Fibroblast of lung (primary cell): ENCODE results near the gene SEC22A.

Experiments used
- EZH2 ChIP-seq: IDR thresholded peaks from 2 replicates; pipeline ENCODE4 v1.5.1; 2012; ENCODE audit warnings: low read length, control low read depth, mild to moderate bottlenecking; ENCODE audit errors: missing control alignments
- TF ChIP-seq, protein P1 (sequence below), 2 donors: IDR thresholded peaks in 1 of 2; conservative IDR thresholded peaks in 1 of 2; 1 replicate in 1 of 2; 2 replicates in 1 of 2; pipeline ENCODE4 v1.5.1; 2011 to 2012; ENCODE audit warnings: low read length in 2 of 2, control low read depth in 1 of 2, inconsistent platforms in 1 of 2, low read depth in 1 of 2, mild to moderate bottlenecking in 1 of 2

DNA sequence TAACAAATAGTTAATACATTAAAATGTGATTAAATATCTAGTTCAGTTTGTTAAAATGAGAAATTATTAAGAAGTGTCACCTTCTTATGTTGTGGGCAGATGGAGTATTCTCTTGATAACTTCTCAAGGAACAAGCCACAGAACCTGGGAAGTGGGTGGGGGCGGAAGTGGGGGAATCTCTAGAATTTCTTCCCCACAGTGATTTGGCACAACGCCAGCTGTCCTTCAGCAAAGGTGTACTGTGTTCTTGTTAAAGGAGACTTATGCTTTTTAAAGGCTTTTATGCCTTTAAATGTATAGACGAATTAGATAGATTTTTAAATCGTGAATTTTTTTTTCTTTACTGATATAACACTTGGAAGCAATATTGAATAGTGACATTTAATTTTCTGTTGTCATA lies 42.4 kb downstream of the SEC22A start:
- TF ChIP-seq, protein P1, sequence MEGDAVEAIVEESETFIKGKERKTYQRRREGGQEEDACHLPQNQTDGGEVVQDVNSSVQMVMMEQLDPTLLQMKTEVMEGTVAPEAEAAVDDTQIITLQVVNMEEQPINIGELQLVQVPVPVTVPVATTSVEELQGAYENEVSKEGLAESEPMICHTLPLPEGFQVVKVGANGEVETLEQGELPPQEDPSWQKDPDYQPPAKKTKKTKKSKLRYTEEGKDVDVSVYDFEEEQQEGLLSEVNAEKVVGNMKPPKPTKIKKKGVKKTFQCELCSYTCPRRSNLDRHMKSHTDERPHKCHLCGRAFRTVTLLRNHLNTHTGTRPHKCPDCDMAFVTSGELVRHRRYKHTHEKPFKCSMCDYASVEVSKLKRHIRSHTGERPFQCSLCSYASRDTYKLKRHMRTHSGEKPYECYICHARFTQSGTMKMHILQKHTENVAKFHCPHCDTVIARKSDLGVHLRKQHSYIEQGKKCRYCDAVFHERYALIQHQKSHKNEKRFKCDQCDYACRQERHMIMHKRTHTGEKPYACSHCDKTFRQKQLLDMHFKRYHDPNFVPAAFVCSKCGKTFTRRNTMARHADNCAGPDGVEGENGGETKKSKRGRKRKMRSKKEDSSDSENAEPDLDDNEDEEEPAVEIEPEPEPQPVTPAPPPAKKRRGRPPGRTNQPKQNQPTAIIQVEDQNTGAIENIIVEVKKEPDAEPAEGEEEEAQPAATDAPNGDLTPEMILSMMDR (conservative IDR thresholded peaks at IDR 0.05 in 1 of 2, IDR thresholded peaks at IDR 0.05 in 1 of 2; ENCODE audit: low read depth in 1 of 2, low read length in 2 of 2), result no peak
- no peak for TF ChIP-seq EZH2
